DMS53 (cell line): ENCODE measurements around the gene HAAO.

Experiments used
- DNase-seq: peaks from one replicate; lab custom pipeline; 2025; lab: John Stamatoyannopoulos, UW

HAAO gene

GRCh38 chr2:42793334-42794270 is 1.2 kb upstream of the HAAO start:
- DNase-seq = no peak

GRCh38 chr2:42792087-42792582 is 248 bp downstream of the HAAO start:
- DNase-seq = peak; percentile 36

GRCh38 chr2:42791606-42792005 is 777 bp downstream of the HAAO start:
- no peak for DNase-seq

- DNase-seq = no peak
Measured at GRCh38 chr2:42789751-42790150, 2.6 kb downstream of the HAAO start.

GRCh38 chr2:42788882-42789281 is 3.5 kb downstream of the HAAO start:
- DNase-seq = no peak

GRCh38 chr2:42788478-42788793 is 3.9 kb downstream of the HAAO start:
- DNase-seq = no peak

GRCh38 chr2:42787788-42788477 is 4.5 kb downstream of the HAAO start:
- DNase-seq = no peak

- no peak for DNase-seq
Measured at GRCh38 chr2:42787424-42787787, 5.0 kb downstream of the HAAO start.

- no peak for DNase-seq
Measured at GRCh38 chr2:42786561-42787345, 5.6 kb downstream of the HAAO start.

GRCh38 chr2:42784204-42784880 is 8.0 kb downstream of the HAAO start:
- no peak for DNase-seq

GRCh38 chr2:42783511-42783910 is 8.9 kb downstream of the HAAO start:
- no peak for DNase-seq

- no peak for DNase-seq
Measured at GRCh38 chr2:42781181-42781580, 11.2 kb downstream of the HAAO start.

- DNase-seq = peak; percentile 9
Measured at GRCh38 chr2:42777883-42778805, 14.2 kb downstream of the HAAO start.

- no peak for DNase-seq
Measured at GRCh38 chr2:42775810-42776209, 16.6 kb downstream of the HAAO start.

GRCh38 chr2:42775186-42775585 is 17.2 kb downstream of the HAAO start:
- DNase-seq = no peak

- no peak for DNase-seq
Measured at GRCh38 chr2:42771546-42772153, 20.7 kb downstream of the HAAO start.

- peak; percentile 55 for DNase-seq
Measured at GRCh38 chr2:42770288-42771131, 21.9 kb downstream of the HAAO start.

- DNase-seq = no peak
Measured at GRCh38 chr2:42769583-42770287, 22.6 kb downstream of the HAAO start.
